LNCAP (cell line): Measurements from ENCODE around the gene GPI.

ENCODE experiments used
- CTCF ChIP-seq: fragments of 450-650 bp; IDR thresholded peaks from 2 replicates; pipeline ENCODE4 v1.5.1; 2017; ENCODE audit warnings: mild to moderate bottlenecking

Gene GPI

GRCh38 chr19:34391813-34392212, 26.8 kb downstream of the GPI start:
- no peak for TF ChIP-seq CTCF

- TF ChIP-seq CTCF, result no peak
Measured at GRCh38 chr19:34393031-34393430, 28.0 kb downstream of the GPI start.

GRCh38 chr19:34393629-34394028, 28.6 kb downstream of the GPI start:
- no peak for TF ChIP-seq CTCF

GRCh38 chr19:34397853-34398252, 32.9 kb downstream of the GPI start:
- TF ChIP-seq CTCF, result no peak

GRCh38 chr19:34399886-34400285, 34.9 kb downstream of the GPI start:
- no peak for TF ChIP-seq CTCF

GRCh38 chr19:34402074-34402600, 37.1 kb downstream of the GPI start:
- no peak for TF ChIP-seq CTCF

- no peak for TF ChIP-seq CTCF
Measured at GRCh38 chr19:34403784-34404108, 38.8 kb downstream of the GPI start.
